ENCODE data around the gene HDAC9.

Gene HDAC9

DNA sequence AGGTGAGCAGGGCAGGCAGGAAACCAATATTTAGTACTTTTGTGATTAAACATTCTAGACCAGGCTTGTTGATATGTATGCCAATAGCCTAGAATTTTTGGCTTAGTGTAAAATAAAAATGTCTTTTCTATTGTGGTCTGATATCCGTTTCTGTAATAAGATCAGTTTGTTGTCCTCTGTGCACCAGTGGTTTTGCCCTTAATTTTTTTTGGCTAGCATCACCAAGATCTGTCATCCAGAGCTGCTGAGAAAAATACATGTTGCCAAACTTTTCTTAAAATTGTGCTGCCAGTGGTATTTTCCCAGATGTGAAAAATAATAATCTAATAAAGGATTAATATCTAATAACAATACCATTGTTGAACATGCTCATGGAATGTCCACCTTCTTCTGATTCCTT lies 506.3 kb downstream of the HDAC9 start (continued):
- TF ChIP-seq, protein P1, sequence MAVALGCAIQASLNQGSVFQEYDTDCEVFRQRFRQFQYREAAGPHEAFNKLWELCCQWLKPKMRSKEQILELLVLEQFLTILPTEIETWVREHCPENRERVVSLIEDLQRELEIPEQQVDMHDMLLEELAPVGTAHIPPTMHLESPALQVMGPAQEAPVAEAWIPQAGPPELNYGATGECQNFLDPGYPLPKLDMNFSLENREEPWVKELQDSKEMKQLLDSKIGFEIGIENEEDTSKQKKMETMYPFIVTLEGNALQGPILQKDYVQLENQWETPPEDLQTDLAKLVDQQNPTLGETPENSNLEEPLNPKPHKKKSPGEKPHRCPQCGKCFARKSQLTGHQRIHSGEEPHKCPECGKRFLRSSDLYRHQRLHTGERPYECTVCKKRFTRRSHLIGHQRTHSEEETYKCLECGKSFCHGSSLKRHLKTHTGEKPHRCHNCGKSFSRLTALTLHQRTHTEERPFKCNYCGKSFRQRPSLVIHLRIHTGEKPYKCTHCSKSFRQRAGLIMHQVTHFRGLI (tag by site-specific recombination; IDR thresholded peaks at IDR 0.05), result no peak
- TF ChIP-seq PRDM4 (tag by site-specific recombination; IDR thresholded peaks at IDR 0.05) (no peak), TCF7L2 (IDR thresholded peaks at IDR 0.05; ENCODE audit: borderline replicate concordance, low read depth, low read length) (no peak), ZNF335 (tag by site-specific recombination; conservative IDR thresholded peaks at IDR 0.05) (no peak), ZBTB49 (tag by site-specific recombination; IDR thresholded peaks at IDR 0.05; ENCODE audit: low read depth) (no peak)

DNA sequence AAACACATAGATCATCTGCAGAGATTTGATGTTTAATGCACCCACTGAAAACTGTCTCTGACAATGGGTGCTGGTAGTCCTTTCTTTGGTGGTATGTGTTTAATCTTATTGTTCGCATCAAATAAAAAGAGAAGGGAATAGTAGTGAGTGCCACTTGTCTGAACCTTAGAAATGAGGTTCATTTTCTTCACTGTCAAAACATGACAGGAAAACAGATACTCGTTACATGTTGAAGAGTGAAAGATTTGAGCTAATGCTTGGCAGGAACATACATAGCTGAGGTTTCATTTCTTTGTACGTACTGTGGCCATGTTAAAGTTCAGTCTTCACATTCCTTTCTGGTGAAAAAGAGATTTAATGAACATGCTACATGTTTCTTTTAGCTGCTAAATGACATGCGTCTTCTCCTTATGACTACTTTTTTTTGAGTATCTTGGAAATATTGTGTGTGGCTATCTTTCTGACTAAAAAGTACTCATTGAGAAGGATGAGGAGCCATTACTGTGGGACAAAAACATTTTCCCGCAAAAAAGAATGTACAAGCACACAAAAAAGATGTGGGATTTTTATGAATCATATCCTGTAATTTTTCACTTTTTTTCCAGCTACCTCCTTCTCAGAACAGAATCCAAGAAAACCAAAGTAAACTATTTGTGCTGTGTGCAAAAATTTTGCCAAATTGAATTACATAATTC lies 513.8 kb downstream of the HDAC9 start:
- H3K4me3 ChIP-seq (ENCODE audit: low read depth, low read length), result no peak overlapping the region
- H3K4me1 ChIP-seq (ENCODE audit: control insufficient read depth, insufficient read depth, low read length), result no peaks in the 10 kb centered on the region
- H3K36me3 ChIP-seq (ENCODE audit: control insufficient read depth in 2 of 2, insufficient read depth in 1 of 2, low read length in 2 of 2), result no peaks in the 10 kb centered on the region
- POLR2A ChIA-PET, result no interaction called here
- no peaks in the 10 kb centered on the region for H3K9me3 ChIP-seq (ENCODE audit: control insufficient read depth, insufficient read depth, low read depth, low read length)
- H3K27ac ChIP-seq (ENCODE audit: extremely low read depth, low read depth, low read length), result no peak overlapping the region
- TF ChIP-seq ZNF776 (tag by site-specific recombination; IDR thresholded peaks at IDR 0.05; ENCODE audit: borderline replicate concordance), result no peak
- no peak for TF ChIP-seq ZBTB44 (tag by site-specific recombination; IDR thresholded peaks at IDR 0.05)
- no peak for TF ChIP-seq ZNF184 (tag by site-specific recombination; IDR thresholded peaks at IDR 0.05)
- TF ChIP-seq ZNF132 (tag by site-specific recombination; IDR thresholded peaks at IDR 0.05; ENCODE audit: borderline replicate concordance), result no peak
- no peak for TF ChIP-seq SP3 (tag by site-specific recombination; IDR thresholded peaks at IDR 0.05)
- CTCF ChIA-PET, result interaction anchor here (0.7 kb wide), 1 partner anchor 167 kb away, joined by 4 read pairs; no protein-coding TSS in a partner anchor

DNA sequence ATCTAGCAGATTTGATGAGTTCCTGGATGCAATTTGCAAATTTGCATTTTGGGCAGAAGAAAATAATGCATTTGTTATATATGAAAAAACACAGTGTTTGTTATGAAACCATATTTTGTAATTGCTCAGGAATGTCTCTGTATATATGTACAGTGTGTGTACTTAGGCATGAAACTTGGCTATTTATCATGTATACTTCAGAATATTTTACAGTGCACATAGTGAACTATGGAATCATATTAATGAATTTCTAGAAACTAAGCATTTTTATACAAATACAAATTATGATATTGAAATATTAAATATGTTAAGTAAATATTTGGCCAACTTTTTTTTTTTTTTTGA lies 514.4 kb downstream of the HDAC9 start:
- Histone ChIP-seq H3K27ac (ENCODE audit: extremely low read depth, low read depth, low read length) (no peak overlapping the region), H3K36me3 (ENCODE audit: control insufficient read depth in 2 of 2, insufficient read depth in 1 of 2, low read length in 2 of 2) (no peaks in the 10 kb centered on the region), H3K9me3 (ENCODE audit: control insufficient read depth, insufficient read depth, low read depth, low read length) (no peaks in the 10 kb centered on the region), H3K4me1 (ENCODE audit: control insufficient read depth, insufficient read depth, low read length) (no peaks in the 10 kb centered on the region), H3K4me3 (ENCODE audit: low read depth, low read length) (no peak overlapping the region)
- CTCF ChIA-PET, result no interaction called here
- POLR2A ChIA-PET, result no interaction called here
- no peak for TF ChIP-seq ZNF133 (tag by site-specific recombination; IDR thresholded peaks at IDR 0.05)
- no peak for TF ChIP-seq ZBTB17 (tag by site-specific recombination; IDR thresholded peaks at IDR 0.05)
- TF ChIP-seq GLI4 (tag by site-specific recombination; IDR thresholded peaks at IDR 0.05), result no peak
- TF ChIP-seq ZFHX2 (tag by site-specific recombination; conservative IDR thresholded peaks at IDR 0.05), result no peak
- no peak for TF ChIP-seq KLF10 (tag by site-specific recombination; IDR thresholded peaks at IDR 0.05)
- TF ChIP-seq ZNF658 (tag by site-specific recombination; IDR thresholded peaks at IDR 0.05), result no peak
